Heart right ventricle (tissue), 16 donors: ENCODE measurements around the gene METTL13. TPM values are rescaled to one million over a fixed set of nuclear protein-coding genes. Genes with fewer than 3 reads are reported as not detected.

ENCODE experiments used
- ATAC-seq, 8 donors: fragments of 200-7000 bp; cut with Tn5 transposase; one replicate each; pipeline ENCODE4 v1.9.1; 2020; ENCODE audit warnings: mild to moderate bottlenecking in 8 of 8, moderate library complexity in 8 of 8, moderate number of reproducible peaks in 1 of 8
- DNase-seq, 2 donors: peaks; one replicate each; pipeline ENCODE4 v3.0.0-alpha.2; 2020
- H3K27ac ChIP-seq, 10 donors: fragments of 200-600 bp; sonication (generic) in 2 of 10; one replicate each; pipeline versions ENCODE4 v1.5.0 to v1.8.0; 2020 to 2022; ENCODE audit warnings: mild to moderate bottlenecking in 3 of 10
- H3K27me3 ChIP-seq, 7 donors: fragments of 200-600 bp; one replicate each; pipeline ENCODE4 v1.8.0; 2021 to 2022; ENCODE audit warnings: mild to moderate bottlenecking in 2 of 7
- H3K36me3 ChIP-seq, 9 donors: fragments of 200-600 bp; sonication (generic) in 1 of 9; one replicate each; pipeline versions ENCODE4 v1.5.0 to v1.8.0; 2020 to 2022; ENCODE audit warnings: mild to moderate bottlenecking in 2 of 9
- H3K4me1 ChIP-seq, 9 donors: fragments of 200-600 bp; sonication (generic) in 1 of 9; one replicate each; pipeline versions ENCODE4 v1.5.0 to v1.8.0; 2020 to 2022; ENCODE audit warnings: mild to moderate bottlenecking in 4 of 9
- H3K4me3 ChIP-seq, 10 donors: fragments of 200-600 bp; sonication (generic) in 2 of 10; one replicate each; pipeline versions ENCODE4 v1.5.0 to v1.8.0; 2020 to 2022; ENCODE audit warnings: mild to moderate bottlenecking in 7 of 10, moderate library complexity in 2 of 10
- H3K9me3 ChIP-seq, 11 donors: fragments of 200-600 bp in 10 of 11; sonication (generic) in 2 of 11; one replicate each; pipeline versions ENCODE4 v1.5.0 to v1.8.0; 2013 to 2022; ENCODE audit warnings: mild to moderate bottlenecking in 2 of 11, control low read depth in 1 of 11, moderate library complexity in 1 of 11
- CTCF ChIP-seq, 9 donors: fragments of 200-600 bp; sonication (generic) in 2 of 9; IDR thresholded peaks; one replicate each; pipeline versions ENCODE4 v1.5.0 to v1.8.0; 2021 to 2022; ENCODE audit warnings: antibody characterized with exemption in 9 of 9, mild to moderate bottlenecking in 5 of 9, moderate library complexity in 1 of 9
- WGBS, 2 donors: extraction: QIAGEN DNeasy Blood & Tissue Kit; methylation state at CpG; one replicate each; pipeline ENCODE4 v1.1.7; 2013; ENCODE audit warnings: inconsistent platforms in 1 of 2; 5-methylcytosine and 5-hydroxymethylcytosine counted together
- intact Hi-C, 10 donors: fragments of 100-400 bp; cut with DNase I; formaldehyde crosslinking; loops; one replicate each; pipeline versions ENCODE4 v1.11.1 to v1.14.2; 2022
- polyA plus RNA-seq, 2 donors: library from polyadenylated mRNA; stranded (reverse); fragments of 200-250 nt; gene quantifications; one replicate each; pipeline ENCODE4 v1.2.3, GENCODE V29; 2013
- total RNA-seq, 10 donors: library from RNA; stranded (reverse); fragmentation: NEBNext Ultra II Directional in 3 of 10; extraction: Animal tissue kit (Norgen Biotek cat#: 25700) in 3 of 10; gene quantifications; one replicate each; pipeline versions ENCODE4 v1.2.1 to v1.2.4, GENCODE V29; 2021 to 2023
- donor health status: Arrhythmogenic right ventricular cardiomyopathy.
- donor health status: ischemic (EF 13 %, LVEDD 7.1; RV severe dilation, severe dysfunction).
- donor health status: healthy with polysubstance abuse.
- donor health status: DM: no; HTN: yes; CAD: no.
- donor health status: DM: no; HTN: no; CAD: no.
- donor health status: ischemic (EF 25% LVEDD 6.9; RV normal size, moderate dysfunction).
- donor health status: ischemic (EF 25% LVEDD 5.7; RV mildly dilated, moderate dysfunction).
- donor health status: healthy.
- donor health status: DM: yes; HTN: yes; CAD: no.
- donor health status: Ischemic cardiomyopathy.
- donor health status: ischemic (EF 35%, LVEDD 5.7; RV mildly dilated, moderate dysfunction).
- donor health status: nonischemic (EF 11% LVEDD 7.7; RV severe dilation, severe dysfunction).
- donor health status: DM: yes; HTN: yes; CAD: no.
- donor health status: PGD.
- donor health status: ischemic (EF 29% LVEDD 5.4; RV normal size, mild dysfunction).
- donor health status: nonischemic (EF 23%, LVEDD 6.1; RV moderate dilation, normal function).

METTL13 gene
- total and polyA plus RNA-seq, 12 donors, result 3.2 to 20.2 (median 16.5) TPM

DNA sequence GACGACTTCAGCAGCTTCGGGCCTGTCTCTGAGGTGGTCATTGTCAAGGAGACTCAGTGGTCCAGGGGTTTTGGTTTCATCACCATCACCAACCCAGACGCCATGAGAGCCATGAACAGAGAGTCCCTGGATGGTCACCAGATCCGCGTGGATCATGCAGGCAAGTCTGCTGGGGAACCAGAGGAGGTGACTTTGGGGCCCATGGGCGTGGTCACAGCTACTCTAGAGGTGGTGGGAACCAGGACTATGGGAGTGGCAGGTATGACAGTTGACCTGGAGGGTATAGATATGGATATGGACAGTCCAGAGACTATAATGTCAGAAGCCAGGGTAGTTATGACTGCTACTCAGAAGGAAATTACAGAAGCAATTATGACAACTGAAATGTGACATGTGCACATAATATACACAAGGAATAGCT is 19.3 kb upstream of the METTL13 start:
- DNase-seq, result no peak
- peaks cover 0 to 7% (median 0%) of the 10 kb centered on the region in 9 donors for H3K4me1 ChIP-seq
- H3K27me3 ChIP-seq, result peaks cover 0 to 3% (median 0%) of the 10 kb centered on the region in 7 donors
- H3K27ac ChIP-seq, result no peak overlapping the region
- H3K36me3 ChIP-seq, result no peaks in the 10 kb centered on the region
- H3K9me3 ChIP-seq, result no peaks in the 10 kb centered on the region
- intact Hi-C loops, result no loop called here
- TF ChIP-seq CTCF (IDR thresholded peaks at IDR 0.05), result no peak
- H3K4me3 ChIP-seq, result no peak overlapping the region
- 90 to 92% methylated on average over 6 of the region's 6 CpGs for WGBS, 2 donors
- ATAC-seq, result no peak

GRCh38 chr1:171763764-171764163 is 17.7 kb upstream of the METTL13 start:
- H3K9me3 ChIP-seq, result no peaks in the 10 kb centered on the region
- no peak for DNase-seq
- no peak for ATAC-seq
- intact Hi-C loops, result no loop called here
- H3K4me1 ChIP-seq, result peaks cover 0 to 9% (median 0%) of the 10 kb centered on the region in 9 donors
- H3K4me3 ChIP-seq, result no peak overlapping the region
- WGBS, 2 donors, result 83 to 91% methylated on average over 6 of the region's 6 CpGs
- H3K27me3 ChIP-seq, result peaks cover 0 to 3% (median 0%) of the 10 kb centered on the region in 7 donors
- no peaks in the 10 kb centered on the region for H3K36me3 ChIP-seq
- H3K27ac ChIP-seq, result no peak overlapping the region
- TF ChIP-seq CTCF (IDR thresholded peaks at IDR 0.05), result no peak

DNA sequence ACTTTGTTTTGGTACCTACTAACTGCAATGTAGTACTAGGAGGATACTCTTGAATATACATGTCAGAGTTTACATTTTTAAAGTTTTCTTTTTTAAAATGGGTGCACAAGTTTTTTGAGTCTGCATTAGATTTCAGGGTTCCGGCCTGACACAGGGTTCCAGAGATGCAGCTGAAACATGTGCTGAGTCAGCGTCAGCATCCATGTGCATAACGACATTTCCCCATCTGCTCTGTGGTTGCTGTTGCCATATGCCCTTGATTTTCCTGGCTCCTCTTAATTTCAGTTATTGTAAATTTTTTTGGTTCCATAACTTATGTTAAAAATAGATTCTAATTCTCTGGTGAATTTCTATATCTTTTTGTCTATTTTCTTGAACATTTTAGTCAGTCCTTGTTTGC is 12.3 kb upstream of the METTL13 start:
- 71 to 82% methylated on average over 3 of the region's 3 CpGs for WGBS, 2 donors
- intact Hi-C loops, result no loop called here
- no peak for TF ChIP-seq CTCF (IDR thresholded peaks at IDR 0.05)
- no peak overlapping the region for H3K4me3 ChIP-seq
- DNase-seq, result no peak
- H3K9me3 ChIP-seq, result no peaks in the 10 kb centered on the region
- H3K36me3 ChIP-seq, result no peaks in the 10 kb centered on the region
- no peaks in the 10 kb centered on the region for H3K27me3 ChIP-seq
- peaks cover 0 to 9% (median 0%) of the 10 kb centered on the region in 9 donors for H3K4me1 ChIP-seq
- H3K27ac ChIP-seq, result no peak overlapping the region
- ATAC-seq, result no peak

GRCh38 chr1:171769754-171770153 is 11.7 kb upstream of the METTL13 start:
- Histone ChIP-seq H3K27ac (no peak overlapping the region), H3K4me3 (no peak overlapping the region), H3K27me3 (peaks cover 0 to 4% (median 0%) of the 10 kb centered on the region in 7 donors), H3K36me3 (no peaks in the 10 kb centered on the region), H3K4me1 (peaks cover 0 to 9% (median 0%) of the 10 kb centered on the region in 9 donors), H3K9me3 (no peaks in the 10 kb centered on the region)
- no peak for DNase-seq
- no peak for TF ChIP-seq CTCF (IDR thresholded peaks at IDR 0.05)
- intact Hi-C loops, result no loop called here
- ATAC-seq, result no peak
- 83 to 93% methylated on average over 1 of the region's 1 CpG for WGBS, 2 donors
